GM21381 (cell line): ENCODE results near the gene JAG2.

Source experiments
- ATAC-seq: cut with Tn5 transposase; IDR thresholded peaks from one replicate; pipeline ENCODE4 v1.9.1; 2021; ENCODE audit warnings: mild to moderate bottlenecking, moderate library complexity; ENCODE audit not compliant: unreplicated experiment

The JAG2 gene

DNA sequence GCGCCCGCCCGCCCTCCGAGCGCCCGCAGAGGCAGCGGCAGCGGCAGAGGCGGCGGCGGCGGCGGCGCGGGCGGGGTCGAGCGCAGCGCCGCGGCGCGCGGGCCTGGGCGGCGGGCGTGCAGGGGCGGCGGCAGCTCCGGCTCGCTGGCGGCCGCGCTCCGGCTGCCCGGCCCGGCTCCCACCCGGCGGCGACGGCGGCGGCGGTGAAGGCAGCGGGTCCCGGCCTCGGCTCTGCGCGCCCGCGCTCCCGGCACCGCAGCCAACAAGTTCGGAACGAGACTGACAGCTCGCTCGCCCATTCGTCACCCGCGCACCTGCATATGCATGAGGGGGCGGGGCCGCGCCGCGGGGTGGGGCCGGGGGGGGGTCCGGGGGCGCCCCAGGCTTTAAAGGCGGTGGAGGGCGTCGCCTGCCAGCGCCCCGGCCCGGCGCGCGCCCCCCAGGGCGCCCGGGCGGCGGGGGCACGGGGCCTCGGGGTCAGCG lies at the start of gene JAG2:
TSS of gene JAG2 (minus strand) at position 281 of the 483 bp plus-strand sequence. CDS start 356 bp downstream, outside the sequence.
- ATAC-seq = no peak

DNA sequence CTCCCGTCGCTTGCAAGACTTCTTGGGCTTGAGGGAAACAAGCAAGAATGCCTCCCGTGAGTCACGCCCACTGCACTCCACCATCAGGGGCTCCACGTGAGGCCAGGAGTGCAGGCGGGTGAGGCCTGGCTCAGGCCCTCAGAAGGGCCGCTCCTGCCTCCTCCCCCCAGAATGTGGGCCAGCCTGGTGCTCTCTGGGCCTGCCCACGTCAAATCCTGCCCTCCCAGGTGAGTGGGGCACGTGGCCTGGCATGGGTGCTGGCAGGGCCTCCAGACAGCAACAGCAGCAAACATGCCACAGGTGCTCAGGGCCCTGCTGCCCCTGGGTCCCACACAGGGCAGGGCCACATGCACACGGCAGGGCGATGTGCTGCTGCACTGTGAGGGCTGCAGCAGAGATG lies 49.2 kb upstream of the JAG2 start:
- no peak for ATAC-seq

DNA sequence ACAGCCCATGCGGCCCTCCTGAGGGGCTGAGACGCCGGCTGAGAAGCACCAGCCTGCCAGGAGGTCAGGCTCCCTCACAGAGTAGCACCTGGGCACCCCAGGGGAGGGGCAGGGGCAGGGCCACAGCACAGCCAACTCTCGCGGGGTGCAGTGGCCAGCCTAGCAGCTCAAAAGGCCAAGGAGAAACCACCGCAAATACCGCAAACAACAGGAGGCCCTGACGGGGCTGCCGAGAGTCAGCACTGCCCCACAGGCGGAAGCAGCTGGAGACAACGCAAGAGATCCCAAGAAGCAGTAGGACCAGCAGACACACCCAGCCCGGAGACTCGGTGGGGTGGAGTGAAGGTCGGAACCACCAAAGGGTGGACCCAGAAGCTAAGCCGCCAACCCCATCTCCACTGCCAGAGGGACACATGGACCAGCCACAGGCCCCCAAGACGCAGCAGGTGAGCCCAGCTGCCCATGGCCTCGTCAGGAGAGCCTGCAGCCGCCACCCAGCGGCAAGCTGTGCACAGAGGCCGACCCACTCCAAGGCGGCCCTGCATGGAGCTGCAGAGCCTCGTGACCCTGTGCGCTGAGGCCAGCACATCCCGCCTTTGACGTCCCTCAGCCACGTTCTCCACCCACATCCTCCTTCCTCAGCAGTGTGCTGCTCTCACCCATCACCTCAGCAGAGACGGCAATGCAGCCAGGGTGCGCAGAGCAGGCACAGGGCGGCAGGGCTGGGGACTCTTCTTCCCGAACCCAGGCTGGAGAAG lies 48.1 kb upstream of the JAG2 start:
- no peak for ATAC-seq

DNA sequence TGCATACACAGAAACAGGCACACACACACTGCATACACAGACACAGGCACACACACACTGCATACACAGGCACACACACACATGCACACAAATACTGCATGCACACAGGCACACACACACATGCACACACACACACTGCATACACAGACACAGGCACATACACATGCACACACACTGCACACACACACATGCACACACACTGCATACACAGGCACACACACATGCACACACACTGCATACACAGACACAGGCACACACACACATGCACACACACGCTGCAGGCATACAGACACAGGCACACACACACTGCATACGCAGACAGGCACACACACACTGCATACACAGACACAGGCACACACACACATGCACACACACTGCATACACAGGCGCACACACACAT lies 47.0 kb upstream of the JAG2 start:
- no peak for ATAC-seq

- no peak for ATAC-seq
These were observed 45.8 kb upstream of the JAG2 start for GRCh38 chr14:105214324-105214915.

GRCh38 chr14:105213361-105213760 lies 44.8 kb upstream of the JAG2 start:
- ATAC-seq = no peak

DNA sequence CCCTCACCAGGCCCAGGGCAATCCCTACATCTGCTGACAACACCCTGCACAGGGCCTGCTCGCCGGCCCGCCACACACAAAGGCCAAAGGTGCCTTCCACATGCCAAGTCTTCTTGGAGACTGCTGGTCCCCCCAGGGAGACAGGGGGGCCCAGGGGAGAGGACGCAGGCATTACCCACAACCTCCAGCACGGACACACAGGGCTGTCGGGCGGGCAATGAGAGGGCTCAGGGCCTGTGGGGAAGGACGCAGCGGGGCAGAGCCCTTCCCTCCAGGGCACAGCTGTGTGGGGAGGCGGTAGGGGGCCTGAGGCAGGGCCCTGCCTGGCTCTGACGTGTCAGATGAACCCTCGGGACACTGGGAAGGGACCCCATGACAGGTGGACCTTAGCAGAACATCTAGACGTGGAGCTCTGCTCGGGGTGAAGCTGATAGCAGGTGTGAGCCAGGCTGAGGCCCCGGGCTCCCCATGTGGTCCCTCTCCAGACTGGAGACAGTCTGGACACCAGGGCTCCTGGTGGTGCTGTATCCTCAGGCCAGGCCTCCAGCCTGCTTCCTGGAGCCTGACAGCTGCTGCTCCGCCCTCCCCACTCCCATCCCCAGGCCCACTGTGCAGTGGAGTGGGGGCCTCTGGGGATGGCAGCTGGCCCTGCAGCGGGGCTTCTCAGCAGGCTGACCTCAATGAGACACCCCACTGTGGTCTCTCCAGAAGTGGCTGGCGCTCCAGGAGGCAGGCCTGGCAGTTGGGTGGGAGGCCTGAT lies 44.1 kb upstream of the JAG2 start:
- no peak for ATAC-seq

GRCh38 chr14:105211758-105212089 lies 43.1 kb upstream of the JAG2 start:
- no peak for ATAC-seq

DNA sequence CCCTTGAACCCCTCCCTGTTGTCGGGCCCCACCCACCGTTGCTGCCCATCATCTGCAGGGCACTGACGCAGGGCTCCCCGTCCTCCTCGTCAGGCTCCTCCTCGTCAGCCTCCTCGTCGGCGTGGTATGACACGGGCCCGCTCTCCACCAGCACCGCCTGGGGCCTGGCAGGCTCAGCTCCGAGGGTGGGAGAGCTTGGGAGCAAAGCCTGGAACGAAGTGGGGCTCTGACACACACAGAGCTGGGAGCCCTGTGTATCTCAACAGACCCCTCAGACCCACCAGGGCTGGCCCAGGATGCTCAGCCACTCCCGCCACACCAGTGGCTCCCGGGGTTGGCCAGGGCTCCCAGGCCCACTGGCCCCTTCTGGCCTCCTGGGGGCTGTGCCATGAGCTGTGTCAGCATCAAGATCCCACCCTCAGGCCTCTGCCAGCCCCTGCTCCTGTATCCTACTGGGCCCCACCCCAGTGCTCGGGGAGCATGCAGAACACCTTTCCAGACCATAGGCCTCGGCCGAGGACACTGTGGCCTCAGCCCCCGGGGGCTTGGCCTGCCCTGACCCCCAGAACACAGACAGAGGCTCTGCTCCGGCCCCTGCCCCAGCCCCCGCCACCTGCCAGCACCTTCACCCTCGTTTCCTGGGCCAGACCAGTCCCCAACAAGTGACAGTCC lies 42.6 kb upstream of the JAG2 start:
- ATAC-seq = no peak

- ATAC-seq = no peak
These were observed 41.9 kb upstream of the JAG2 start for GRCh38 chr14:105210266-105211025.

DNA sequence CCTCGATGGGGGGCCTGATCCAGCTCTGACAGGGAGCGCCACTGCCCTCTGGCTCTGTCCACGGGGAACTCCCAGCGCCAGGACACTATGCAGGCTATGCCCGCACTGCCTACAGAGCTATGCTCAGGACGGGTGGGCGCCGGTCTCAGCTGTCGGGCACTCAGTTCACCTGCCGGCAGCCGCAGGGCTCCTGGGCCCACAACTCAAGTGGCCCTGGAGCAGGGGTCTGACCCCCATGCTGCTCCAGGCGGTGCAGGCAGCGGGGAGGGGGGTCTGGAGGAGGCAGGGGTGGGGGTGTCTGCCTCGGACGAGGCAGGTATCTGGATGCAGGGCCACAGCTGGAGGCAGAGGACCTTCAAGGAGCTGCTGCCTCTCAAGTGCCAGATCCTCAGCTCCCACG lies 41.1 kb upstream of the JAG2 start:
- no peak for ATAC-seq

DNA sequence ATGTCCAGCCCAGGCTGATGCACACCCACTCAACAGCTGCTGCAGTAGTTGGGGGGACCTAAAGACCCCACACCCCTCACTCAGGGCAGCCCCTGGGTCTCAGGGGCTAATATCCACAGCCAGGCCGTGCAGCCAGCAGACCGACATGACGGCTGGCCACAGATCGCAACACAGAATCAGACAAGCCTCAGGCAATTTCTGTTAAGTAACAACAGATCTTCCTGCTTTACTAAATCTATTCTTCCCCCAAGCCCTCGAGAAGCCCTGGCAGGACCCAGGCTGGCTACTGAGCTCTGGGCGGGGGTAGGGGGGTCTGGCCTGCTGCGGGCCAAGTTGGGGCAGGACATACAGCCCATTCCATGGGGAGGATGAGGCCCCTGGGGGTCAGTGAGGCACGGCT lies 40.5 kb upstream of the JAG2 start:
- no peak for ATAC-seq

DNA sequence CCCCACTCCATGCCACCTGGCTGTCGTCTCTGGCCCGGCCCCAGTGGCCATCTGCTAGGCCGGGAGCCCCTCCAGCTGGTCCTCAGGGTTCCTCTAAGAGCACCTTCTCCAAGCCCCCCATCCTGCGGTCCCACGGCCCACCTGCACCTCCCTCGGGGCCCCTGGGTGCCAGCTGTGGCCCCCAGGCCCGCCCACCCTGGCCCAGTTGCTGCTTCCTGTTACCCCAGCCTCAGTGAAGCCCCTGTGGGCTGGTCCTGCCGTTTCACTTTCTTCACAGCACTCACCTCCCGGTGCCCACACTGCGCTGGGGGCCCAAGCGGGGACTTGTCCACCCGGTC lies 40.1 kb upstream of the JAG2 start:
- ATAC-seq = no peak

DNA sequence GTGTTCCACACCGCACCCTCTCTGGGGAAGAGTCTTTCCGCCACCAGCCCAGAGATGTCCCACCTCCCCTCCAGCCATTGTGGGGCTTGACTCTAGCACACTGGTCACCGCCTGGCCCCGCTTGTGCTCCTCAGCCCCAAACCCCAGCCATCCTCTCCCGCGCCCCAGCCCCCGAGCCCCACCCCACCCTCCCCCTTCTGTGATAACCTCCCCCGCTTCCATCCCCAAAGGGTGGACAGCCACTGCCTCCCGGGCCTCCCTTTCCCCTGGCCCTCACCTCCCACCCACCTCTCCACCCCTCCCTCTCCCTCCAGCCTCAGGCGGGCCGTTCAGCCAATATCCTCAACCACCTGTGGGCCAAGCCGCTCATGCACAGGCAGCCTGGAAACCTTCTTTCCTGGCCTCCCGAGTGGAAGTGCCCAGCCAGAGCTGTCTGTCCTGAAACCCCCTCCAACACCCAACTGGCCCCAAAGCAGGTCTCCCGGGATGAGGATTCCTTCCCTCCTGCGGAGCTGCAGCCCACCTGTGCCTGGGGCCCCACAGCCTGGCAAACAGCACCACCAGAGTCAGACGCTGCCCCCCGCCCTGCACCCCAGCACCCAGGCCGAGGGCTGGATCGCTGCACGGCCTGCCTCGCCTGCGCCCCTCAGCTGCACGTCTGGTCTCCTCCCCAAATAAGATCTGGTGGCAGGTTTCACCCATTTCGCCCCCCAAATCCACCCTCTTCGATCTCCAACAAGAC lies 39.6 kb upstream of the JAG2 start:
- no peak for ATAC-seq

DNA sequence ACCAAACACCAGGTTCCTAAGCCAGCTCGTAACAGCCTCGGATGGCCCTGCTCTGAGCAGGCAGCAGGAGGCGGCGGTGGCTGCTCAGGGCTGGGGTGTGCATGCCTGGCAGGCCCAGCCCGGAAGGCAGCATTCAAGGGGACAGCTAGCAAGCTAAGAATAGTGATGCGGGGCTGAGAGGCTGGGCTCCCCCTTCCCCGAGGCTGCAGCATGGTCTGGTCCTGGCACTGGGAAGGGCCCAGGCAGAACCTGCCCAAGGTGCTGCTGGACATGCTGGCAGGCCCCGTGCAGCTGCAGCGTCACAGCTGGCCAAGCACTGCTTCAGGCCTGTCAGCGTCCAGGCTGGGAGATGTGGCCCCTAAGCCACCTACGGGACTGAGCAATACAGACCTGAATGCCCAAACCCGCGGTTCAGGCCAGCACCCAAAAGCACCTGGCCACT lies 38.9 kb upstream of the JAG2 start:
- ATAC-seq = no peak

DNA sequence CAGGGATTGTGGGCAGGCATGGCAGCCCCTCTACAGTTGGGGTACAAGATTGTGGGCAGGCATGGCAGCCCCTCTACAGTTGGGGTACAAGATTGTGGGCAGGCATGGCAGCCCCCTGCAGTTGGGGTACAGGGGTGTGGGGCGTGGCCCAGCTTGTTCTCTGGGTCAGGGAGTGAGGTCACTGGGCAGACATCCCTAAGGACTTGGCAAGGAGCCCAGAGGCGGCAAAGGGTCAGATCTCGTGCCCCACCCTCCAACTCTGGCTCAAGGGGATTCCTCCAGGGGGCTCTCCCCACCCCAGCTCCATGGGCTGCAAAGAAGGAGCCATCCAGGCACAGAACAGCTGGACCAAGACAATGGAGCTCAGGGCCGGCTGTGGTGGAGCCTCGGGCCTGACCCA lies 38.3 kb upstream of the JAG2 start:
- ATAC-seq = no peak

DNA sequence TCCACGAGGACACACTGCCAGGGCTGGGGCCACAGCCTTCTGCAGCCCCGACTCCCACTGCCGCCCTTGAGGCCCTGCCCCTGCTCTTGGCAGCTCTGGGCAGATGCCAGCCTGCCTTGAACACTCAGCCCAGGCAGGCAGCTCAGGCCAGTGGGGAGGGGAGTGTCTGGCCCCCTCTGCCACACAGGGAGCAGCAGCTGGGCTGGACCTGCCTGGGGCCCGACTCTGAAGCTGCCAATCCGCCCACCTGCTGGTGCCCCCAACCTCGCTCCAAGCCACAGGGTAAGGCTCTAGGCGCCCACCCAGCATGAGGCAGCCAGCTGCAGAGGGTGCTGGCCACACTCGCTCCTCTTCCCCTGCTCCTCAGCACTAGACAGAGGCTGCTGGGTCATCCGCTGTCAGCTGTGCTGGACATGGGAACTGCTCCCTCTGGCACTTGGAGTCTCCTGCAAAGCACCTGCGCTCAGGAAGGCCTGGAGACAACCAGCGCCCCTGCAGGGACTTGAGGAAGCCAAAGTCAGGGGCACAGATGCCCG lies 37.2 kb upstream of the JAG2 start:
- ATAC-seq = no peak

GRCh38 chr14:105204931-105205672 lies 36.5 kb upstream of the JAG2 start:
- no peak for ATAC-seq
